ENCODE data around the gene TAOK3. TPM values are rescaled to one million over a fixed set of nuclear protein-coding genes. Genes with fewer than 3 reads are reported as not detected.

The TAOK3 gene
- total and polyA plus RNA-seq, 2 donors (not counting 3 experiments of a cell fraction or from before 2014, with no cell fraction given): 11.3 to 23.1 TPM

DNA sequence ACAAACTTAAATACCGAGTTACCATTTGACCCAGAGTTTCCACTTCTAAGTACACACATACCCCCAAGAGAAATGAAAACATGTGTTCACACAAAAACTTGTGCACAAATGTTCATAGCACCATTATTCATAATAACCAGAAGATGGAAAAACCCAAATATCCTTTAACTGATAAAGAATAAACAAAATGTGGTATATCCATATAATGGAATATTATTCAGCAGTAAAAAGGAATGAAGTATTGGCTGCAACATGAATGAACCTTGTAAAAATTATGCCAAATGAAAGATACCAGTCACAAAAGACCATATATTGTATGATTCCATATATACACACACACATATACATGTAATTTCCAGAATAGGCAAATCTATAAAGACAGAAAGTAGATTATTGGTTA is 116.4 kb downstream of the TAOK3 start:
- TF ChIP-seq FOS (IDR thresholded peaks at IDR 0.05; ENCODE audit: borderline replicate concordance, insufficient read depth, low read length) (no peak), GATA2 (IDR thresholded peaks at IDR 0.05; ENCODE audit: insufficient read depth, insufficient read length, low read depth, low read length) (no peak), EZH2 (IDR thresholded peaks at IDR 0.05; ENCODE audit: borderline replicate concordance, low read depth, low read length, severe bottlenecking) (no peak), POLR2AphosphoS5 (IDR thresholded peaks at IDR 0.05; ENCODE audit: insufficient read depth, low read depth, low read length) (no peak), MYC (IDR thresholded peaks at IDR 0.05; ENCODE audit: low read depth, low read length) (no peak), MAX (IDR thresholded peaks at IDR 0.05; ENCODE audit: insufficient read depth, insufficient read length) (no peak), POLR2A (IDR thresholded peaks at IDR 0.05; ENCODE audit: low read depth, low read length) (no peak), JUN (IDR thresholded peaks at IDR 0.05; ENCODE audit: borderline replicate concordance, insufficient read depth, insufficient read length, low read depth) (no peak)
- TF ChIP-seq, protein P1, sequence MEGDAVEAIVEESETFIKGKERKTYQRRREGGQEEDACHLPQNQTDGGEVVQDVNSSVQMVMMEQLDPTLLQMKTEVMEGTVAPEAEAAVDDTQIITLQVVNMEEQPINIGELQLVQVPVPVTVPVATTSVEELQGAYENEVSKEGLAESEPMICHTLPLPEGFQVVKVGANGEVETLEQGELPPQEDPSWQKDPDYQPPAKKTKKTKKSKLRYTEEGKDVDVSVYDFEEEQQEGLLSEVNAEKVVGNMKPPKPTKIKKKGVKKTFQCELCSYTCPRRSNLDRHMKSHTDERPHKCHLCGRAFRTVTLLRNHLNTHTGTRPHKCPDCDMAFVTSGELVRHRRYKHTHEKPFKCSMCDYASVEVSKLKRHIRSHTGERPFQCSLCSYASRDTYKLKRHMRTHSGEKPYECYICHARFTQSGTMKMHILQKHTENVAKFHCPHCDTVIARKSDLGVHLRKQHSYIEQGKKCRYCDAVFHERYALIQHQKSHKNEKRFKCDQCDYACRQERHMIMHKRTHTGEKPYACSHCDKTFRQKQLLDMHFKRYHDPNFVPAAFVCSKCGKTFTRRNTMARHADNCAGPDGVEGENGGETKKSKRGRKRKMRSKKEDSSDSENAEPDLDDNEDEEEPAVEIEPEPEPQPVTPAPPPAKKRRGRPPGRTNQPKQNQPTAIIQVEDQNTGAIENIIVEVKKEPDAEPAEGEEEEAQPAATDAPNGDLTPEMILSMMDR (IDR thresholded peaks at IDR 0.05; ENCODE audit: extremely low read depth in 1 of 2, insufficient read depth in 1 of 2, low read depth in 1 of 2, low read length in 2 of 2): no peak
- intact Hi-C loops (cut with micrococcal nuclease): no loop called here
- H3K27ac ChIP-seq (ENCODE audit: insufficient read depth, low read depth, low read length): no peak overlapping the region
- H4K20me1 ChIP-seq (replicated peaks; ENCODE audit: control insufficient read depth, extremely low read depth, insufficient read depth, low read length): no peaks in the 10 kb centered on the region
- no TSS peak for BruUV-seq (replicated peaks)
- no peaks in the 10 kb centered on the region for H3K27me3 ChIP-seq (ENCODE audit: control insufficient read depth in 2 of 2, insufficient read depth in 2 of 2, low read length in 2 of 2)
- H3K9ac ChIP-seq (replicated peaks; ENCODE audit: extremely low read depth, insufficient read depth, low read length): no peak overlapping the region
- ChIA-PET CTCF (interaction anchor here (0.6 kb wide), 1 partner anchor 23 kb away, joined by 3 read pairs; no protein-coding TSS in a partner anchor), POLR2A (no interaction called here)
- H3K4me2 ChIP-seq (ENCODE audit: insufficient read depth, low read length): no peak overlapping the region
- no peaks in the 10 kb centered on the region for H3K9me1 ChIP-seq (replicated peaks; ENCODE audit: control insufficient read depth, extremely low read depth, insufficient read depth, low read length)
- DNase-seq (ENCODE audit: low read depth, low spot score): no peak
- dilution Hi-C loops (cut with MboI; ENCODE audit: extremely low pct_ligation_motif_present, low sequenced_read_pairs): no loop called here
- H3K9me3 ChIP-seq (replicated peaks; ENCODE audit: control insufficient read depth, insufficient read depth, low read length): no peaks in the 10 kb centered on the region
- H3K36me3 ChIP-seq (ENCODE audit: control insufficient read depth in 2 of 2, extremely low read depth in 1 of 2, insufficient read depth in 2 of 2, low read length in 2 of 2): peaks cover 0 to 2% of the 10 kb centered on the region in 2 experiments
- FAIRE-seq: no peak
- H3K4me3 ChIP-seq (replicated peaks in 1 of 3; ENCODE audit: insufficient read depth in 1 of 3, low read depth in 1 of 3, low read length in 3 of 3): no peak overlapping the region
- H3K4me1 ChIP-seq (ENCODE audit: control insufficient read depth, extremely low read depth, insufficient read depth, low read length): no peaks in the 10 kb centered on the region
- H3K79me2 ChIP-seq (ENCODE audit: control insufficient read depth, insufficient read depth, low read length): no peaks in the 10 kb centered on the region
- no peak overlapping the region for H2AFZ ChIP-seq (ENCODE audit: low read depth, low read length)

Measured in endothelial cell of umbilical vein (primary cell).